H54 (cell line): ENCODE data around the gene MED27.

ENCODE experiments used
- DNase-seq: peaks from one replicate; pipeline ENCODE4 v3.0.0; 2011; ENCODE audit warnings: low spot score, mixed read lengths; ENCODE audit not compliant: insufficient read length
- FAIRE-seq: peaks from 3 replicates; lab custom pipeline; 2011; peaks lifted over from hg19 to GRCh38; lab: Jason Lieb, UNC
- POLR2A ChIP-seq: IDR thresholded peaks from 2 replicates; pipeline ENCODE4 v1.6.1; 2011; ENCODE audit warnings: low read depth, mild to moderate bottlenecking, low read length

Gene MED27

GRCh38 chr9:132026932-132027585 is 52.6 kb downstream of the MED27 start:
- DNase-seq (peak; percentile 55), FAIRE-seq (peak; percentile 60)
- no peak for TF ChIP-seq POLR2A

- DNase-seq (no peak), FAIRE-seq (no peak)
- no peak for TF ChIP-seq POLR2A
Observed at GRCh38 chr9:132025766-132026165, 53.9 kb downstream of the MED27 start.

- no peak for TF ChIP-seq POLR2A
- no peak for DNase-seq
- no peak for FAIRE-seq
Observed at GRCh38 chr9:132024589-132024988, 55.1 kb downstream of the MED27 start.

GRCh38 chr9:132023419-132024180 is 56.1 kb downstream of the MED27 start:
- no peak for TF ChIP-seq POLR2A
- no peak for DNase-seq
- FAIRE-seq = no peak

- FAIRE-seq (no peak), DNase-seq (no peak)
- no peak for TF ChIP-seq POLR2A
Observed at GRCh38 chr9:132020820-132021510, 58.7 kb downstream of the MED27 start.

GRCh38 chr9:132020272-132020671 is 59.4 kb downstream of the MED27 start:
- no peak for TF ChIP-seq POLR2A
- FAIRE-seq (no peak), DNase-seq (no peak)

- TF ChIP-seq POLR2A = no peak
- DNase-seq = no peak
Observed at GRCh38 chr9:132019702-132020101, 60.0 kb downstream of the MED27 start.

GRCh38 chr9:132018957-132019405 is 60.7 kb downstream of the MED27 start:
- DNase-seq (no peak), FAIRE-seq (peak; percentile 76)
- no peak for TF ChIP-seq POLR2A

More at GRCh38 chr9:132019702-132020101, 60.0 kb downstream of the MED27 start:
- FAIRE-seq = no peak

- TF ChIP-seq POLR2A = no peak
- no peak for DNase-seq
- FAIRE-seq = no peak
Observed at GRCh38 chr9:132016456-132016855, 63.2 kb downstream of the MED27 start.

GRCh38 chr9:132015866-132016265 is 63.8 kb downstream of the MED27 start:
- FAIRE-seq (no peak), DNase-seq (no peak)
- TF ChIP-seq POLR2A = no peak

- no peak for TF ChIP-seq POLR2A
- FAIRE-seq (peak; percentile 30), DNase-seq (no peak)
Observed at GRCh38 chr9:132014218-132014805, 65.4 kb downstream of the MED27 start.

GRCh38 chr9:132012704-132013357 is 66.8 kb downstream of the MED27 start:
- no peak for DNase-seq
- FAIRE-seq = no peak
- no peak for TF ChIP-seq POLR2A

- FAIRE-seq = no peak
- no peak for DNase-seq
- no peak for TF ChIP-seq POLR2A
Observed at GRCh38 chr9:132011896-132012295, 67.8 kb downstream of the MED27 start.
